Neuronal stem cell (in vitro differentiated cells): ENCODE results near the gene IGSF21.

Experiments used
- DNase-seq: peaks from one replicate; pipeline ENCODE4 v3.0.0-alpha.2; 2013; ENCODE audit warnings: low spot score
- H2AFZ ChIP-seq: one replicate; pipeline ENCODE4 v1.6.1; 2013; ENCODE audit warnings: mild to moderate bottlenecking, low read length, inconsistent platforms
- H2AK5ac ChIP-seq: 2 replicates; pipeline ENCODE4 v1.6.1; 2013; ENCODE audit warnings: low read depth, mild to moderate bottlenecking, inconsistent platforms, low read length, moderate library complexity, mixed read lengths
- H2BK120ac ChIP-seq: 2 replicates; pipeline ENCODE4 v1.6.1; 2013; ENCODE audit warnings: low read depth, mild to moderate bottlenecking, inconsistent platforms, low read length, moderate library complexity, mixed read lengths
- H2BK12ac ChIP-seq: one replicate; pipeline ENCODE4 v1.6.1; 2013; ENCODE audit warnings: low read length, inconsistent platforms
- H2BK15ac ChIP-seq: 2 replicates; pipeline ENCODE4 v1.6.1; 2013; ENCODE audit warnings: mild to moderate bottlenecking, low read length, inconsistent platforms, mixed read lengths
- H2BK5ac ChIP-seq: one replicate; pipeline ENCODE4 v1.6.1; 2013; ENCODE audit warnings: inconsistent platforms, mild to moderate bottlenecking, low read length, moderate library complexity
- H3K14ac ChIP-seq: one replicate; pipeline ENCODE4 v1.6.1; 2013; ENCODE audit warnings: low read length, inconsistent platforms
- H3K18ac ChIP-seq: 2 replicates; pipeline ENCODE4 v1.6.1; 2013; ENCODE audit warnings: low read length, inconsistent platforms
- H3K23ac ChIP-seq: 2 replicates; pipeline ENCODE4 v1.6.1; 2013; ENCODE audit warnings: low read depth, mild to moderate bottlenecking, mixed read lengths, low read length, inconsistent platforms; ENCODE audit not compliant: poor library complexity
- H3K27ac ChIP-seq: replicated peaks from 3 replicates; pipeline ENCODE4 v1.5.1; 2013; ENCODE audit warnings: low read length, inconsistent platforms
- H3K27me3 ChIP-seq, 3 experiments: 2 replicates each; pipeline ENCODE4 v1.6.1; 2013; ENCODE audit warnings: low read length in 3 of 3, mild to moderate bottlenecking in 2 of 3, inconsistent platforms in 1 of 3, low read depth in 1 of 3, mixed read lengths in 1 of 3, moderate library complexity in 1 of 3; ENCODE audit not compliant: control insufficient read depth in 3 of 3, insufficient read depth in 3 of 3
- H3K36me3 ChIP-seq, 2 donors: replicated peaks in 1 of 2; 2 replicates each; pipeline ENCODE4 v1.6.1; 2013; ENCODE audit warnings: low read length in 2 of 2; ENCODE audit not compliant: control insufficient read depth in 2 of 2, insufficient read depth in 2 of 2
- H3K4ac ChIP-seq: 2 replicates; pipeline ENCODE4 v1.6.1; 2013; ENCODE audit warnings: inconsistent platforms, mild to moderate bottlenecking, low read length, moderate library complexity
- H3K4me1 ChIP-seq, 2 donors: 1 replicate in 1 of 2; 2 replicates in 1 of 2; pipeline ENCODE4 v1.6.1; 2013; ENCODE audit warnings: low read length in 2 of 2, low read depth in 1 of 2; ENCODE audit not compliant: control insufficient read depth in 2 of 2, insufficient read depth in 1 of 2
- H3K4me2 ChIP-seq: one replicate; pipeline ENCODE4 v1.6.1; 2013; ENCODE audit warnings: mild to moderate bottlenecking, low read length, inconsistent platforms; ENCODE audit not compliant: insufficient read depth, poor library complexity, severe bottlenecking
- H3K4me3 ChIP-seq, 2 donors: 2 replicates each; pipeline ENCODE4 v1.5.1; 2013; ENCODE audit warnings: low read length in 2 of 2, mild to moderate bottlenecking in 2 of 2, inconsistent platforms in 1 of 2, moderate library complexity in 1 of 2
- H3K79me1 ChIP-seq: one replicate; pipeline ENCODE4 v1.6.1; 2013; ENCODE audit warnings: low read depth, mild to moderate bottlenecking, inconsistent platforms, low read length, moderate library complexity
- H3K9ac ChIP-seq: one replicate; pipeline ENCODE4 v1.6.1; 2013; ENCODE audit warnings: mild to moderate bottlenecking, low read depth, low read length, inconsistent platforms; ENCODE audit not compliant: poor library complexity
- H3K9me3 ChIP-seq, 2 donors: replicated peaks in 1 of 2; 2 replicates each; pipeline versions ENCODE3 to v1.6.1; 2013; ENCODE audit warnings: low read length in 2 of 2, mild to moderate bottlenecking in 2 of 2, inconsistent platforms in 1 of 2, low read depth in 1 of 2, mixed read lengths in 1 of 2, moderate library complexity in 1 of 2; ENCODE audit not compliant: control insufficient read depth in 2 of 2, insufficient read depth in 1 of 2
- H4K8ac ChIP-seq: one replicate; pipeline ENCODE4 v1.6.1; 2013; ENCODE audit warnings: low read depth, mild to moderate bottlenecking, inconsistent platforms, low read length, moderate library complexity
- H4K91ac ChIP-seq: one replicate; pipeline ENCODE4 v1.6.1; 2013; ENCODE audit warnings: low read length, low read depth, mild to moderate bottlenecking, inconsistent platforms; ENCODE audit not compliant: poor library complexity
- WGBS, 2 donors: extraction: QIAGEN DNeasy Blood & Tissue Kit; methylation state at CpG; one replicate each; pipeline ENCODE4 v1.1.7; 2013; ENCODE audit warnings: missing lambda C conversion rate in 2 of 2, mixed read lengths in 1 of 2; ENCODE audit not compliant: insufficient read length in 2 of 2, insufficient replicate concordance in 1 of 2; ENCODE audit errors: extremely low coverage in 2 of 2; 5-methylcytosine and 5-hydroxymethylcytosine counted together

IGSF21 gene

GRCh38 chr1:18094096-18094495 is 13.5 kb upstream of the IGSF21 start:
- Histone ChIP-seq H3K27me3 (no peaks in the 10 kb centered on the region), H2BK5ac (no peak overlapping the region), H2BK15ac (no peak overlapping the region), H3K27ac (no peak overlapping the region), H2AFZ (no peak overlapping the region), H3K9ac (no peak overlapping the region), H4K91ac (no peak overlapping the region), H2BK12ac (no peak overlapping the region), H3K79me1 (no peaks in the 10 kb centered on the region), H3K14ac (no peak overlapping the region), H3K4ac (no peak overlapping the region), H4K8ac (no peak overlapping the region), H3K4me1 (peaks cover 0 to 34% of the 10 kb centered on the region in 2 donors), H2BK120ac (no peak overlapping the region), H3K36me3 (no peaks in the 10 kb centered on the region), H3K4me3 (no peak overlapping the region), H2AK5ac (no peak overlapping the region), H3K9me3 (no peaks in the 10 kb centered on the region), H3K18ac (no peak overlapping the region), H3K4me2 (no peak overlapping the region), H3K23ac (no peak overlapping the region)
- WGBS, 2 donors: no CpG with 5 or more reads among the region's 1 CpG
- DNase-seq: no peak

DNA sequence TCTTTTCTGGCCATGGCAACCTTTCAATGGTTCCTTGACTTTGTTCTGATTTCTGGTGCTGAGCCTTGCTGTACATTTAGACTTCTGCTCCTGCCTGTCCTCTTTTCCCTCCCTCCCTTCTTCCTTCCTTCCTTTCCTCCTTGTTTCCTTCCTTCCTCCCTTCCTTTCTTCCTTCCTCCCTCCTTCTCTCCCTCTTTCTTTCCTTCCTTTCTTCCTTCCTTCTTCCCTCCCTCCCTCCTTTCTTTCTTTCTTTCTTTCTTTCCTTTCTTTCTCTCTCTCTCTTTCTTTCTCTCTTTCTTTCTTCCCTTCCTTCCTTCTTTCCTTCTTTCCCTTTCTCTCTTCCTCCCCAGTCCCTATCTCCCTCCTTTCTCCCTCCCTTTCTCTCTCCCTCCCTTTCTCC is 10.4 kb upstream of the IGSF21 start:
- Histone ChIP-seq H3K4ac (no peak overlapping the region), H2BK15ac (no peak overlapping the region), H3K4me2 (no peak overlapping the region), H3K9ac (no peak overlapping the region), H2BK120ac (no peak overlapping the region), H3K14ac (no peak overlapping the region), H3K27ac (no peak overlapping the region), H3K18ac (no peak overlapping the region), H3K27me3 (no peaks in the 10 kb centered on the region), H2BK12ac (no peak overlapping the region), H3K4me1 (peaks cover 0 to 19% of the 10 kb centered on the region in 2 donors), H3K36me3 (no peaks in the 10 kb centered on the region), H2AFZ (no peak overlapping the region), H3K79me1 (no peaks in the 10 kb centered on the region), H3K23ac (no peak overlapping the region), H4K91ac (no peak overlapping the region), H4K8ac (no peak overlapping the region), H3K9me3 (no peaks in the 10 kb centered on the region), H2BK5ac (no peak overlapping the region), H2AK5ac (no peak overlapping the region), H3K4me3 (no peak overlapping the region)
- no peak for DNase-seq

DNA sequence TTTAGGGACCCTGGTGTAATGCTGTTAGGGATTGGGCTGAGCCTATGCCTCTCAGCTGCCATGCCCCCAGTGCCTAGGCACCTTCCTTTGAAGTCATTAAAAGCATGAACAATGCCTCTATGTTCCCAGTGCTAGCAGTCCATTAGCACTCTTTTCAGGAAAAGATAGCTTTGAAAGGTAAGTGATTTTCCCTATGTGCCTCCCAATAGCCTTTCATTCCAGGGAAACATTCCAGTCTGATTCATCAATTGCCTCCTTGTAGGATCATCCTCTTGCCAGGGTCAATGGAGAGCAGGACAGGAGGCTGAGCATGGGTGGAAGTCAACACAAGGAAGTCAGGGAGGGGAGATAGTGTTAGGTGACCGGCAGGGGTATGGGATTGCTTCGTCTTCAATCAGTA is 8.6 kb upstream of the IGSF21 start:
- no CpG with 5 or more reads among the region's 2 CpGs for WGBS, 2 donors
- peaks cover 0 to 4% (median 0%) of the 10 kb centered on the region in 3 experiments for H3K27me3 ChIP-seq
- no peak overlapping the region for H2BK5ac ChIP-seq

GRCh38 chr1:18100060-18100459 is 7.5 kb upstream of the IGSF21 start:
- Histone ChIP-seq H3K27ac (no peak overlapping the region), H3K4me3 (no peak overlapping the region), H3K4me2 (no peak overlapping the region), H3K14ac (no peak overlapping the region), H3K27me3 (peaks cover 0 to 4% (median 2%) of the 10 kb centered on the region in 3 experiments), H4K91ac (no peak overlapping the region), H2BK15ac (no peak overlapping the region), H2BK12ac (no peak overlapping the region), H3K36me3 (no peaks in the 10 kb centered on the region), H2AFZ (no peak overlapping the region), H3K79me1 (peaks cover 4% of the 10 kb centered on the region), H3K4me1 (peaks cover 0 to 20% of the 10 kb centered on the region in 2 donors), H3K9ac (no peak overlapping the region), H2BK5ac (no peak overlapping the region), H3K9me3 (peaks cover 0 to 2% of the 10 kb centered on the region in 2 donors), H3K18ac (no peak overlapping the region), H3K4ac (no peak overlapping the region), H4K8ac (no peak overlapping the region), H2AK5ac (no peak overlapping the region), H3K23ac (no peak overlapping the region), H2BK120ac (no peak overlapping the region)
- WGBS, 2 donors: no CpG with 5 or more reads among the region's 12 CpGs
- DNase-seq: no peak

More for the DNA sequence above, 8.6 kb upstream of the IGSF21 start:
- Histone ChIP-seq H3K14ac (no peak overlapping the region), H3K23ac (no peak overlapping the region), H3K27ac (no peak overlapping the region), H4K8ac (no peak overlapping the region), H3K79me1 (peaks cover 2% of the 10 kb centered on the region), H3K4me1 (peaks cover 0 to 16% of the 10 kb centered on the region in 2 donors), H3K9me3 (peaks cover 0 to 2% of the 10 kb centered on the region in 2 donors), H3K4me3 (no peak overlapping the region), H3K4ac (no peak overlapping the region), H3K9ac (no peak overlapping the region), H3K4me2 (no peak overlapping the region), H3K18ac (no peak overlapping the region), H2BK15ac (no peak overlapping the region), H2AK5ac (no peak overlapping the region), H3K36me3 (no peaks in the 10 kb centered on the region), H2BK120ac (no peak overlapping the region), H2BK12ac (no peak overlapping the region), H2AFZ (no peak overlapping the region), H4K91ac (no peak overlapping the region)
- DNase-seq: no peak
